ENCODE results near the gene DIAPH3.
"Not testable (repeated sequence)": the region's sequence is repeated elsewhere in the genome, so short reads cannot be mapped to it uniquely, and the experiment has no call there.

The DIAPH3 gene

DNA sequence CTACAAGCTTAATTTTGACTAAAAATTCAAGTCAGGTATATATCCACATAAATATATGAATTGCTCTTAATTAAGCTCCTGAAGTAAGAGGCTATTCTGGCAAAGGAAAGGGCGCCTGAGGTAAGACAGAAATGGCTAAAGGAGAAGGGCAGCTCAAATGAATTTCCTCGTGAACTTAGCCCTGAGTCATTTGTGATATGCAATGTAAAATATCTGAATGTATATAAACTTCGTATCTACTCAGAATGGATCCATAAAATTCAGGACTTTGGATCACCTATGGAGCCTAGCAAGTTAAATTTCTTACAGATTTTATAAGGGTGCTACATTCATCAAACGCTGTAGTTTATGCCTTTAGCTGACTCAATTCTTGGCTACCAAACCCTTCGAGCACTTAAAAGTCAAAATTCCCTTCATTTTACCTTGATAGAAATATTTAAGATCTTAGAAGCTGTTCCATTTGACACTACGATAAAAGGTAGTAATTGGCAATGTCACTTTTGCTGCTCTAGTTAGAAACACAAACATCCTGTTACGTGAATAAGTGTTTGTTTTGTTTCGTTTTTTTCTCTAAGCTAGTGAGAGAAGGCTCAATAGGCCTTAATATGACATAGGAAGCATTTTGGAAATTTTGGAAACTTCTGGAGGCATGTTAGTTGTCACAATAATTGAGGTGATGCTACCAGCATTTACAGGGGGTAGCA is 69.2 kb downstream of the DIAPH3 start:
- DNase-seq, result no peak

DNA sequence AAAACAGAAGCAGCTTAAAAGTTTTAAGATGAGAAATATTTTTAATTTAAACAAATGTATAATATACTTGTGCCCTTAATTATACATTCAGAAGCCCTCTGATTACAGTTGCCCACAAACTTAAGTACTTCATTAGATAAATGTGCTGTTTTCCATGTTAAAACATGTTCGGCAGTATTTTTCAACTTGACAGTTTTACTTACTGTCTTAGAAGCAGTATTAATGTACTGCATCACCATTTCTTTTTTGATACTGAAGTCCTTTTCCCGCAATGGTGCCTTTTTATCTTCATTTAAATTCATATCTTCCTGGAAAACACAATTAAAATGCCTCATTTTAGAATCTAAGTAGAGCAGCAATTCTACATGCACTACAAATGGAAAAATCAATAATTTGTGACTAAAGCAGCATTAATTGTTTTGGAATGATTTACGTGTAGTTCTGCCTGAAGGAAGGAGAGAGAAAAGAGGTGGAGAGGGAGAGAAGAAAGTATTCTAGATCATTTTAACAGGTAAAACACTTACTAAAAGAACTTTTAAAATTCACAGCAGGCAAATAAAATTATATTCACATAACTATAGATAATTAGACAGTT is 70.2 kb downstream of the DIAPH3 start:
- no peak for DNase-seq

- no peak for DNase-seq
These were observed 72.2 kb downstream of the DIAPH3 start for GRCh38 chr13:60091573-60091972.

- DNase-seq, result no peak
These were observed 73.2 kb downstream of the DIAPH3 start for GRCh38 chr13:60090574-60090973.

- DNase-seq, result not testable (repeated sequence)
These were observed 79.9 kb downstream of the DIAPH3 start for GRCh38 chr13:60083780-60084179.

GRCh38 chr13:60080850-60081249 is 82.9 kb downstream of the DIAPH3 start:
- no peak for DNase-seq

GRCh38 chr13:60078226-60078625 is 85.5 kb downstream of the DIAPH3 start:
- DNase-seq, result no peak

DNA sequence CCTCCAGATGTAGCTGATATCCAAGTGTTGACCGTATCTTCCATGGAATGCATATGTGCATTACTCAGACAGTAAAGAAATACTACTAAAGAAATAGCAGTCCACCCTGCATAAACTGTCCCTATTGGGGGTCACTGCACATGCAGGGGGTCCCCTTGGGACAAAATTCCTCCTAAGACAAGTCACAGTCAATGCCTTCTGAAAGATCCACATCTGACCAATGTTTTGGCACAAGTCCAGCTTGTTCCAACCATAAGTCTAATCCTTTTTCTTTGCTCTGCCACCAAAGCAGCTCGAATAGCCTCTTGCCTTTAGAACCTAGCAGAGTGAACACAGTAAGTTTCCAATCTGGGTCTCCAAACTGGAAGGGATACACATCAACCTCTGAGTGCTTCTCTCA is 87.9 kb downstream of the DIAPH3 start:
- no peak for DNase-seq

DNA sequence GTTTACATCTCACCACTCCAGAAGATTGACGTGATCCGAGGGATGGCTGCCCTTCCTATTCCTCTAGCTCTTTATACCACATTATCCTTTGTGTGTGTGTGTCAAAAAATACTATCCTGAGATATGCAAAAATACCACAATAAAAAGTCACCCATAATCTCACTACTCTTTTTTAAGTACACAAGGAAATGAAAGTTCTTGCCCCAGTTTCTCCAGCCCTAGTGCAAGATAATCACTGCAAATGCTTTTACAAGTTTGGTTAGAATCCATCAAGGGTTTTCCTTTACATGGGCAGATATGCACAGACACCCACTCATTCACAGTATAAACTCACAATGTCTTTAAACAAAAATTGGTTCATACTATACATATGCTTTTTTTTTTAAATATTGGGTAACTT is 89.3 kb downstream of the DIAPH3 start:
- DNase-seq, result no peak

- DNase-seq, result no peak
These were observed 97.5 kb downstream of the DIAPH3 start for GRCh38 chr13:60066226-60066625.

DNA sequence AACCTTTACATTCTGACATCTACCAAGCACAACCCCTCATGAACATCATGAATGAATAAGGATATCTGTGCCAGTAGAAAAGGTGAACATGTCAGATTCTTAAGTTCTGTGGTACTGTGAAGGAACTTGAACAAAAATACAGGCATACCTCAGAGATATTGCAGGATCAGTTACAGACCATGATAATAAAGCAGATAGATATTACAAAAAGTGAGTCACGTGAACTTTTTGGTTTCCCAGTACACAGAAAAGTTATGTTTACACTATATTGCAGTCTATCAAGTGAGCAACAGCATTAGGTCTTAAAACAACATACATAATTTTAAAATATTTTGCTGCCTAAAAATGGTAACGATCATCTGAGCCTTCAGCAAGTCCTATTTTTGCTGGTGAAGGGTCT is 101.2 kb downstream of the DIAPH3 start:
- DNase-seq, result no peak

DNA sequence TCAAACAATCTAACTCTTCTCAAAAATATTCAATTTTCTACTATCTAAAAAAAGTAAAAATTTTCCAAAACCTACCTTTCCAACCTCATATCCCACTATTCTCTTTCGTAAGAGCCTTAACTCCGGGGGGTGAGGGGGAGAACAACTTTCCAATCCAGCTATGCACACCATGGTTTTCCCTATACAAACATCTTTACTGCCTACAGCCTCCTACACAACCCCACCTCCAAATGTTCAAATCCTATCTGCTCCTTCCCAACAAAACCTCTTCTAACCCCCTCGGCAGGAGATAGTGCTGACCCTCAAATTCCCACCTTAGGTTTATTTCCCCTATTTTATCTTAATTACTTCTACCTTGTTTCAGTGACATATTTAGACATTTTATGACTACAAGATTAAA is 102.0 kb downstream of the DIAPH3 start:
- no peak for DNase-seq

DNA sequence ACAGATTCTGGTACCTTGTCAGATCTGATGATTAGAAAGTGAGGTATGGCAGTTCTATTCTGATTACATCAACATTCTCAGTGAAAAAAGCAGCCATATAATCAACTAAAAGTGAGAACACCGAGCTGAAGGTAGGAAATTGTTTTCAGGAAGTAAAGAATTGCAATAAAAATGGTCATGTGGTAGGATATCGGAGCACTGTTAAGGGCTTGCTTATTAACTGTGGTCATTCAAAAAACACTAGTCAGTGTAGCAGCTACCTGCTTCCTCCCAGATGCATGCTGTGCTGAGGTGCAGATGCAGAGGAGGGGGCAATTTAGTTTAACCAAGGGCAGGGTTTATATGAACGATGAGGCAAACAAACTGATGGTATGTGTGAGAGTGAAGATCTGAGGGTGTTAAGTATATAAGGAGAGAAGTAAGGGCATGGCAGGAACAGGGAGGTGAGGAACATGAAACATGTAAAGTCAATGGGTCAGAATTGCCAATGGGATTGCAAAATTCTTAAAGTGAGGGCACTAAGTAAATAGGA is 111.9 kb downstream of the DIAPH3 start:
- DNase-seq, result no peak

DNA sequence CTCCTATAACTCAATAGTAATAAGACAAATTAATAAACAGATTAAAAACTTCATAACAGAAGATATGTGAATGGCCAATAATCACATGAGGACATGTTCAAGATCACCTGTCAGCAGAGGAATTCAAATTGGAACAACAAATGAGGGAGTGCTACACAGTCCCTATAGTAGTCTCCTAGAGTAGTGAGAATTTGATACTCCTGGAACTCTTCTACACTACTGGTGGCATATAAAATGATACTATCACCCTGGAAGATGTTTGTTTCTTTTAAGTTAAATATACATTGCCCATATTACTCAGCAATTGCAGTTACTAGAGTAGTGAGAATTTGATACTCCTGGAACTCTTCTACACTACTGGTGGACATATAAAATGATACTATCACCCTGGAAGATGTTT is 115.4 kb downstream of the DIAPH3 start:
- not testable (repeated sequence) for DNase-seq

GRCh38 chr13:60047918-60048317 is 115.8 kb downstream of the DIAPH3 start:
- DNase-seq, result no peak

- no peak for DNase-seq
These were observed 119.4 kb downstream of the DIAPH3 start for GRCh38 chr13:60044321-60044720.

- DNase-seq, result no peak
These were observed 120.5 kb downstream of the DIAPH3 start for GRCh38 chr13:60043262-60043661.

DNA sequence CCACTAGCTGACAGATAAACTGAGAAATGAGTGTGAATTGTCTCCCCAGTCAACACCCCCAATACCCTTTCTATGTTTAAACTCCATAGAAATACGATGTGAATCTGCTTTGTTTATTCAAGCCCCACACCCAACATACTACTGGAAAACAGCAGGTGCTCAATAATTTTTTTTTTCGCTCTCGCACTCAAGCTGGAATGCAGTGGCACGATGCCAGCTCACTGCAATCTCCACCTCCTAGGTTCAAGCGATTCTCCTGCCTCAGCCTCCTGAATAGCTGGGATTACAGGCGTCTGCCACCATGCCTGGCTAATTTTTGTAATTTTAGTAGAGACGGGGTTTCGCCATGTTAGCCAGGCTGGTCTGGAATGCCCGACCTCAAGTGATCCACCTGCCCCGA is 123.1 kb downstream of the DIAPH3 start:
- not testable (repeated sequence) for DNase-seq

DNA sequence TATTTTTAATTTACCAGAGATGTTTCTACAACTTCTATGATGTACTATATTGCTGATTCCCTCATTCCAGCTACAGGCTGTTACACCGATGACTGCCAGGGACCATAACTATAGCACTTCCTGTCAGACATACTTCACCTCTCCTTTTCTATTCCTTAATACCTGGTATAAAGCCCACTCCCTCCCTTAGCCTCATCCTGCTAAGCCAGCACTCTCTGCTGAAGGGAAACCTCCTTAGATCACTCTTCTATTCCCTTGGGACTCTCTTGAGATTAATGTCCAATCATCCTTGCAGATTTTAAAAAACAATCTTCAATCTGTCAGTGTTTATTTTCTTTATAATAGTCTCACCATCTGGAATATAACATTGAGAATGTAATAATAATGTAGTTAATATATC is 127.9 kb downstream of the DIAPH3 start:
- DNase-seq, result no peak

- no peak for DNase-seq
These were observed 130.9 kb downstream of the DIAPH3 start for GRCh38 chr13:60032851-60033250.

- no peak for DNase-seq
These were observed 135.7 kb downstream of the DIAPH3 start for GRCh38 chr13:60028021-60028420.

GRCh38 chr13:60026286-60026685 is 137.4 kb downstream of the DIAPH3 start:
- DNase-seq, result no peak

GRCh38 chr13:60020288-60020687 is 143.4 kb downstream of the DIAPH3 start:
- DNase-seq, result no peak

GRCh38 chr13:60019119-60019993 is 144.4 kb downstream of the DIAPH3 start:
- no peak for DNase-seq

Data from NCI-H510A treated with DMSO at 0.1 percent for 48 hours (cell line).